Middle frontal gyrus (tissue), 1 donor: ENCODE data around the gene ACAD9.
"Not testable (repeated sequence)": the region's sequence is repeated elsewhere in the genome, so short reads cannot be mapped to it uniquely, and the experiment has no call there.

Experiments
- DNase-seq: peaks from one replicate; pipeline ENCODE4 v3.0.0-alpha.2; 2015; ENCODE audit warnings: low spot score; ENCODE audit errors: extremely low spot score

The ACAD9 gene

GRCh38 chr3:128889139-128889894, 9.9 kb downstream of the ACAD9 start:
- DNase-seq, result no peak

- no peak for DNase-seq
Observed at GRCh38 chr3:128895843-128896697, 16.6 kb downstream of the ACAD9 start.

- DNase-seq, result no peak
Observed at GRCh38 chr3:128902426-128902825, 23.0 kb downstream of the ACAD9 start.

- DNase-seq, result no peak
Observed at GRCh38 chr3:128903501-128903900, 24.1 kb downstream of the ACAD9 start.

GRCh38 chr3:128906031-128906803, 26.8 kb downstream of the ACAD9 start:
- no peak for DNase-seq

- DNase-seq, result no peak
Observed at GRCh38 chr3:128906804-128907525, 27.5 kb downstream of the ACAD9 start.

- DNase-seq, result no peak
Observed at GRCh38 chr3:128907706-128908445, 28.5 kb downstream of the ACAD9 start.

- no peak for DNase-seq
Observed at GRCh38 chr3:128908951-128909350, 29.5 kb downstream of the ACAD9 start.

GRCh38 chr3:128910006-128910405, 30.6 kb downstream of the ACAD9 start:
- no peak for DNase-seq

- DNase-seq, result no peak
Observed at GRCh38 chr3:128911911-128912310, 32.5 kb downstream of the ACAD9 start.

- DNase-seq, result no peak
Observed at GRCh38 chr3:128914966-128915645, 35.7 kb downstream of the ACAD9 start.

GRCh38 chr3:128917291-128917690, 37.9 kb downstream of the ACAD9 start:
- DNase-seq, result no peak

GRCh38 chr3:128919988-128920387, 40.6 kb downstream of the ACAD9 start:
- no peak for DNase-seq

GRCh38 chr3:128922804-128923459, 43.5 kb downstream of the ACAD9 start:
- no peak for DNase-seq

- no peak for DNase-seq
Observed at GRCh38 chr3:128923576-128923975, 44.2 kb downstream of the ACAD9 start.

- not testable (repeated sequence) for DNase-seq
Observed at GRCh38 chr3:128923986-128924385, 44.6 kb downstream of the ACAD9 start.

- no peak for DNase-seq
Observed at GRCh38 chr3:128929364-128929763, 49.9 kb downstream of the ACAD9 start.

GRCh38 chr3:128931046-128931445, 51.6 kb downstream of the ACAD9 start:
- no peak for DNase-seq

GRCh38 chr3:128932516-128933212, 53.2 kb downstream of the ACAD9 start:
- DNase-seq, result no peak
